Keratinocyte (primary cell): ENCODE results near the gene ATF3. TPM values are rescaled to one million over a fixed set of nuclear protein-coding genes. Genes with fewer than 3 reads are reported as not detected.

Experiments
- DNase-seq: peaks from one replicate; pipeline ENCODE4 v3.0.0-alpha.2; 2011; ENCODE audit warnings: low read depth, missing footprints, low spot score
- FAIRE-seq: peaks from 2 replicates; lab custom pipeline; 2011; peaks lifted over from hg19 to GRCh38; lab: Jason Lieb, UNC
- H2AFZ ChIP-seq: 2 replicates; pipeline ENCODE4 v1.6.0; 2012; ENCODE audit warnings: low read length, control low read depth, inconsistent platforms; ENCODE audit not compliant: control insufficient read depth
- H3K27ac ChIP-seq: 2 replicates; pipeline ENCODE4 v1.5.1; 2011; ENCODE audit warnings: low read length; ENCODE audit not compliant: control insufficient read depth, insufficient read depth
- H3K27me3 ChIP-seq: 3 replicates; pipeline ENCODE4 v1.6.0; 2011; ENCODE audit warnings: low read length; ENCODE audit not compliant: control insufficient read depth, insufficient read depth; ENCODE audit errors: extremely low read depth
- H3K36me3 ChIP-seq, 2 experiments: 2 replicates in 1 of 2; 3 replicates in 1 of 2; pipeline ENCODE4 v1.5.1; 2011; ENCODE audit warnings: low read length in 2 of 2, mild to moderate bottlenecking in 1 of 2; ENCODE audit not compliant: control insufficient read depth in 2 of 2, insufficient read depth in 2 of 2; ENCODE audit errors: extremely low read depth in 1 of 2
- H3K4me1 ChIP-seq: 3 replicates; pipeline ENCODE4 v1.5.1; 2011; ENCODE audit warnings: low read length; ENCODE audit not compliant: control insufficient read depth, insufficient read depth; ENCODE audit errors: extremely low read depth
- H3K4me2 ChIP-seq: 3 replicates; pipeline ENCODE4 v1.6.0; 2011; ENCODE audit warnings: low read depth, low read length; ENCODE audit not compliant: control insufficient read depth, insufficient read depth; ENCODE audit errors: extremely low read depth
- H3K4me3 ChIP-seq, 3 experiments: fragments of 200-600 bp in 1 of 3; sonication (generic) in 1 of 3; 2 replicates in 2 of 3; 3 replicates in 1 of 3; pipeline ENCODE4 v1.5.1; 2011 to 2016; ENCODE audit warnings: low read length in 3 of 3, mild to moderate bottlenecking in 3 of 3, control low read depth in 2 of 3, inconsistent platforms in 1 of 3, low read depth in 1 of 3, mixed read lengths in 1 of 3, mixed run types in 1 of 3, moderate library complexity in 1 of 3; ENCODE audit not compliant: control insufficient read depth in 2 of 3, insufficient read depth in 2 of 3; ENCODE audit errors: extremely low read depth in 1 of 3
- H3K79me2 ChIP-seq: 2 replicates; pipeline ENCODE4 v1.6.0; 2012; ENCODE audit warnings: low read length; ENCODE audit not compliant: control insufficient read depth, insufficient read depth
- H3K9ac ChIP-seq: 3 replicates; pipeline ENCODE4 v1.6.0; 2011; ENCODE audit warnings: low read length; ENCODE audit not compliant: control insufficient read depth, insufficient read depth; ENCODE audit errors: extremely low read depth
- H3K9me1 ChIP-seq: 3 replicates; pipeline ENCODE4 v1.6.0; 2011; ENCODE audit warnings: low read length; ENCODE audit not compliant: control insufficient read depth, insufficient read depth; ENCODE audit errors: extremely low read depth
- H3K9me3 ChIP-seq: 2 replicates; pipeline ENCODE4 v1.5.1; 2012; ENCODE audit warnings: low read depth, low read length; ENCODE audit not compliant: control insufficient read depth
- H4K20me1 ChIP-seq: 3 replicates; pipeline ENCODE4 v1.6.0; 2011; ENCODE audit warnings: low read length; ENCODE audit not compliant: control insufficient read depth, insufficient read depth; ENCODE audit errors: extremely low read depth
- EZH2 ChIP-seq: IDR thresholded peaks from one replicate; pipeline ENCODE4 v1.6.1; 2012; ENCODE audit warnings: inconsistent platforms, mild to moderate bottlenecking, low read length, moderate library complexity
- dilution Hi-C: fragments of 300-500 bp; cut with MboI; formaldehyde crosslinking; loops from one replicate; pipeline ENCODE4 v1.7.0; 2020; ENCODE audit warnings: low sequenced_read_pairs; ENCODE audit not compliant: extremely low pct_ligation_motif_present
- polyA plus RNA-seq, 5 experiments: library from polyadenylated mRNA; depleted of rRNA in 3 of 5; stranded (reverse) in 3 of 5; stranded (forward) in 1 of 5; unstranded in 1 of 5; fragments of >200 nt; gene quantifications; 1 replicate in 1 of 5; 2 replicates in 3 of 5; 3 replicates in 1 of 5; pipeline versions ENCODE4 v1.2.1 to v1.2.3, GENCODE V29; 2011 to 2012; ENCODE audit warnings: missing spikeins in 2 of 5, low read depth in 1 of 5, low replicate concordance in 1 of 5
- TF ChIP-seq, protein P1 (sequence below), 3 experiments: IDR thresholded peaks in 1 of 3; conservative IDR thresholded peaks in 1 of 3; optimal IDR thresholded peaks in 1 of 3; 2 replicates in 2 of 3; 3 replicates in 1 of 3; pipeline versions ENCODE3 to v1.5.1; 2011; ENCODE audit warnings: low read length in 3 of 3, mild to moderate bottlenecking in 3 of 3, moderate library complexity in 2 of 3, control low read depth in 1 of 3, inconsistent platforms in 1 of 3; ENCODE audit not compliant: insufficient read depth in 2 of 3; ENCODE audit errors: extremely low read depth in 1 of 3

ATF3 gene
- polyA plus RNA-seq, 1 donor (not counting 4 experiments of a cell fraction or from before 2014, with no cell fraction given): 45.1 TPM

DNA sequence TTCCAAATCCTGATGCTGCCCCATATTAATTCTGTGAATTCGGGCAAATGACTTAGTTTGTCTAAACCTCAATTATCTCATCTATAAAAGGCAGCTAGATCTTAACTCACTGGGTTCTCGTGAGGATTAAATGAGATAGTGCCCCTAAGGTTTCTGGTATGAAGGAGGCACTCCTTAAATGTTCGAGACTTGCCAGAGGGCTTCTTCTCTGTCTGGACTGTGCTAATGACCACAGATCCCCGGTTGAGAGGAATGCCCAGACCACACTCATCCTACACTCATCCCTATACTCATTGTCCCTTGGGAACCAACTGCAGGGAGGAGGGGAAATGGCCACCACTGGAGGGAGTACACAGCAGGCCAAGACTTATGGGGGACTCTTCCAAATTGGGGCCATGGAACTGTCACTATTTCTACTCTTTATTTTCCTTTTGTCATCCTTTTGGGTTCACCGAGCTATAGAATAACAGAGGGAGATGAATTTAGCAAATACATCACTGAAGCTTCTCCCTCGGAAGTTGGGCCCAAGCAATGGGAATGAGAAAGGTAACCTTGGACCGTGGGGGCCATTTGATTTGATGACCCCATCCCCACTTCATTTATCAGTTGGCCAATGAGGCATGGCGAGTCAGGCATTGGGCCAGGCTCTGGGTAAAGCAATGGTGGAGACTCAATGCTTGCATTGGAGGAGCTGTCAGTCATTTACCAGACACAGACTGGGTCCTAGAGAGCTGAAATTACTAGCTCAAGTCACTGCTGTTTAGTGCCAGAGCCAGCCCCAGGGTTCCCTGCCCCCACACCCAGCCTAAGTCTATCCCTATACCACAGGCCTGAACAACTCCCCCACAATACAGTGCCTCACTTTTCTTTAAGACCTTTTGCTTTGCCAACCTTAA lies 5.1 kb downstream of the ATF3 start:
- no peak overlapping the region for H3K9ac ChIP-seq
- no peaks in the 10 kb centered on the region for H3K79me2 ChIP-seq
- DNase-seq (no peak), FAIRE-seq (no peak)
- no peaks in the 10 kb centered on the region for H3K36me3 ChIP-seq
- H3K4me3 ChIP-seq: no peak overlapping the region
- dilution Hi-C loops: no loop called here
- no peaks in the 10 kb centered on the region for H3K9me3 ChIP-seq
- H4K20me1 ChIP-seq: peaks cover 5% of the 10 kb centered on the region
- H2AFZ ChIP-seq: no peak overlapping the region
- no peak overlapping the region for H3K4me2 ChIP-seq
- peaks cover 3% of the 10 kb centered on the region for H3K4me1 ChIP-seq
- TF ChIP-seq, protein P1, sequence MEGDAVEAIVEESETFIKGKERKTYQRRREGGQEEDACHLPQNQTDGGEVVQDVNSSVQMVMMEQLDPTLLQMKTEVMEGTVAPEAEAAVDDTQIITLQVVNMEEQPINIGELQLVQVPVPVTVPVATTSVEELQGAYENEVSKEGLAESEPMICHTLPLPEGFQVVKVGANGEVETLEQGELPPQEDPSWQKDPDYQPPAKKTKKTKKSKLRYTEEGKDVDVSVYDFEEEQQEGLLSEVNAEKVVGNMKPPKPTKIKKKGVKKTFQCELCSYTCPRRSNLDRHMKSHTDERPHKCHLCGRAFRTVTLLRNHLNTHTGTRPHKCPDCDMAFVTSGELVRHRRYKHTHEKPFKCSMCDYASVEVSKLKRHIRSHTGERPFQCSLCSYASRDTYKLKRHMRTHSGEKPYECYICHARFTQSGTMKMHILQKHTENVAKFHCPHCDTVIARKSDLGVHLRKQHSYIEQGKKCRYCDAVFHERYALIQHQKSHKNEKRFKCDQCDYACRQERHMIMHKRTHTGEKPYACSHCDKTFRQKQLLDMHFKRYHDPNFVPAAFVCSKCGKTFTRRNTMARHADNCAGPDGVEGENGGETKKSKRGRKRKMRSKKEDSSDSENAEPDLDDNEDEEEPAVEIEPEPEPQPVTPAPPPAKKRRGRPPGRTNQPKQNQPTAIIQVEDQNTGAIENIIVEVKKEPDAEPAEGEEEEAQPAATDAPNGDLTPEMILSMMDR (optimal IDR thresholded peaks at IDR 0.05 in 1 of 3, IDR thresholded peaks at IDR 0.05 in 1 of 3, conservative IDR thresholded peaks at IDR 0.05 in 1 of 3; ENCODE audit: extremely low read depth in 1 of 3, insufficient read depth in 2 of 3, low read length in 3 of 3): no peak
- no peak for TF ChIP-seq EZH2
- peaks cover 11% of the 10 kb centered on the region for H3K27me3 ChIP-seq
- no peak overlapping the region for H3K27ac ChIP-seq
- H3K9me1 ChIP-seq: no peaks in the 10 kb centered on the region

DNA sequence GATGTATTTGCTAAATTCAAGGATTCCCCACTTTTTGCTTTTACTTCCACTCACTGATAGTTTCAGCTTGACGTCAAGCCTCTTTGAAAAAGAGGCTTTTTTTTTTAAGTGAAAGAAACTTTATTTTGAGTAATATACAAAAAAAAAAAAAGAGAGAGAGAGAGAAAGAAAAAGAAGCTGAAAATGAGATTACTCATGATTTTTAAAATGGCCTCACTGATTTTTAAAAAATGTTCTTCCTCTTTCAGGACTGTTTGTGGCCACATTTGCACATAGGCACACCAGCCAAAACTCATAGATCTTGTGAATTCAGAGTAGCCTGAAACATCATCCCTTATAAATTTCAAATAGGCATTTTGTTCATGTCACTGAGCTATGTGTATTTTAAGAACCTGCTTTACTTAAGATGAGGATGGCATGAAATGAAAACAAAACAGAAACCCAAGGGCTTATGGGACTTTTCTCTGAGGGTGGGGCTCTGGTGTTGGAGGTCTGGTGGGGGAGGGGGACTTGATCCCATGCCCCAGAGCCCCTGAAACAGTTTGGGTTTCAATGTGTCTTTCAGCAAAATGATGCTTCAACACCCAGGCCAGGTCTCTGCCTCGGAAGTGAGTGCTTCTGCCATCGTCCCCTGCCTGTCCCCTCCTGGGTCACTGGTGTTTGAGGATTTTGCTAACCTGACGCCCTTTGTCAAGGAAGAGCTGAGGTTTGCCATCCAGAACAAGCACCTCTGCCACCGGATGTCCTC lies 6.1 kb downstream of the ATF3 start:
- H2AFZ ChIP-seq: no peak overlapping the region
- H3K4me3 ChIP-seq: no peak overlapping the region
- peaks cover 2% of the 10 kb centered on the region for H3K4me1 ChIP-seq
- no peak for DNase-seq
- no peak overlapping the region for H3K27ac ChIP-seq
- no peaks in the 10 kb centered on the region for H3K9me1 ChIP-seq
- H3K4me2 ChIP-seq: no peak overlapping the region
- H3K27me3 ChIP-seq: peaks cover 8% of the 10 kb centered on the region
- H3K79me2 ChIP-seq: no peaks in the 10 kb centered on the region
- H3K9me3 ChIP-seq: no peaks in the 10 kb centered on the region
- TF ChIP-seq, protein P1 (optimal IDR thresholded peaks at IDR 0.05 in 1 of 3, IDR thresholded peaks at IDR 0.05 in 1 of 3, conservative IDR thresholded peaks at IDR 0.05 in 1 of 3; ENCODE audit: extremely low read depth in 1 of 3, insufficient read depth in 2 of 3, low read length in 3 of 3): no peak
- no peak for TF ChIP-seq EZH2
- dilution Hi-C loops: no loop called here
- H4K20me1 ChIP-seq: peaks cover 5% of the 10 kb centered on the region
- H3K36me3 ChIP-seq: peaks cover 2% of the 10 kb centered on the region in 2 experiments
- no peak for FAIRE-seq
- no peak overlapping the region for H3K9ac ChIP-seq
